Endothelial cell of umbilical vein (primary cell): ENCODE data around the gene PRAMEF14. TPM values are rescaled to one million over a fixed set of nuclear protein-coding genes. Genes with fewer than 3 reads are reported as not detected.
"Not testable (repeated sequence)": the region's sequence is repeated elsewhere in the genome, so short reads cannot be mapped to it uniquely, and the experiment has no call there.

Experiments used
- BruUV-seq: library from RNA; stranded (reverse); fragments of 400-500 nt; replicated peaks from 2 replicates; lab custom pipeline; 2021; lab: Mats Ljungman, UMichigan
- CTCF ChIA-PET: fragments of 300-600, 350-600 bp; sonication (Branson Sonifier 250); formaldehyde crosslinking; loops from one replicate; lab custom pipeline; 2021; ENCODE audit warnings: antibody characterized with exemption, inconsistent platforms; lab: Charles Lee
- POLR2A ChIA-PET: fragments of 300-600, 350-600 bp; sonication (Branson Sonifier 250); formaldehyde crosslinking; loops from one replicate; lab custom pipeline; 2021; ENCODE audit warnings: antibody characterized with exemption, inconsistent platforms; lab: Charles Lee
- DNase-seq: peaks from one replicate; pipeline ENCODE4 v3.0.0-alpha.2; 2011; ENCODE audit warnings: low read depth, low spot score
- FAIRE-seq: peaks from 2 replicates; lab custom pipeline; 2011; peaks lifted over from hg19 to GRCh38; lab: Jason Lieb, UNC
- H2AFZ ChIP-seq: 2 replicates; pipeline ENCODE4 v1.6.0; 2012; ENCODE audit warnings: low read depth, low read length, control low read depth, inconsistent platforms
- H3K27ac ChIP-seq: 2 replicates; pipeline ENCODE4 v1.5.1; 2011; ENCODE audit warnings: low read depth, mild to moderate bottlenecking, control low read depth, low read length, moderate library complexity; ENCODE audit not compliant: insufficient read depth
- H3K27me3 ChIP-seq, 2 experiments: 2 replicates each; pipeline versions ENCODE4 v1.6.0 to v1.6.1; 2011; ENCODE audit warnings: low read length in 2 of 2, mixed read lengths in 1 of 2; ENCODE audit not compliant: control insufficient read depth in 2 of 2, insufficient read depth in 2 of 2
- H3K36me3 ChIP-seq, 2 experiments: 2 replicates in 1 of 2; 3 replicates in 1 of 2; pipeline ENCODE4 v1.5.1; 2011; ENCODE audit warnings: low read length in 2 of 2, mild to moderate bottlenecking in 1 of 2, moderate library complexity in 1 of 2; ENCODE audit not compliant: control insufficient read depth in 2 of 2, insufficient read depth in 2 of 2; ENCODE audit errors: extremely low read depth in 1 of 2
- H3K4me1 ChIP-seq: 3 replicates; pipeline ENCODE4 v1.5.1; 2011; ENCODE audit warnings: mild to moderate bottlenecking, low read length; ENCODE audit not compliant: control insufficient read depth, insufficient read depth; ENCODE audit errors: extremely low read depth
- H3K4me2 ChIP-seq: 2 replicates; pipeline ENCODE4 v1.6.1; 2011; ENCODE audit warnings: low read length, control low read depth, mixed read lengths; ENCODE audit not compliant: insufficient read depth
- H3K4me3 ChIP-seq, 3 experiments: fragments of 200-600 bp in 1 of 3; sonication (generic), shearing (Covaris generic) in 1 of 3; replicated peaks in 1 of 3; 2 replicates each; pipeline ENCODE4 v1.5.1; 2011 to 2016; ENCODE audit warnings: control low read depth in 3 of 3, low read length in 3 of 3, mild to moderate bottlenecking in 2 of 3, inconsistent platforms in 1 of 3, low read depth in 1 of 3, moderate library complexity in 1 of 3; ENCODE audit not compliant: insufficient read depth in 1 of 3
- H3K79me2 ChIP-seq: 2 replicates; pipeline ENCODE4 v1.6.0; 2012; ENCODE audit warnings: low read length, inconsistent platforms; ENCODE audit not compliant: control insufficient read depth, insufficient read depth
- H3K9ac ChIP-seq: replicated peaks from 2 replicates; pipeline ENCODE3; 2011; ENCODE audit warnings: low read length, control low read depth; ENCODE audit not compliant: insufficient read depth; ENCODE audit errors: extremely low read depth
- H3K9me1 ChIP-seq: replicated peaks from 3 replicates; pipeline ENCODE4 v1.6.0; 2011; ENCODE audit warnings: mild to moderate bottlenecking, low read length; ENCODE audit not compliant: control insufficient read depth, insufficient read depth; ENCODE audit errors: extremely low read depth
- H3K9me3 ChIP-seq: replicated peaks from 2 replicates; pipeline ENCODE4 v1.5.1; 2012; ENCODE audit warnings: low read length, inconsistent platforms; ENCODE audit not compliant: control insufficient read depth, insufficient read depth
- H4K20me1 ChIP-seq: replicated peaks from 2 replicates; pipeline ENCODE3; 2011; ENCODE audit warnings: mild to moderate bottlenecking, low read length; ENCODE audit not compliant: control insufficient read depth, insufficient read depth; ENCODE audit errors: extremely low read depth
- dilution Hi-C: fragments of 300-500 bp; cut with MboI; formaldehyde crosslinking; loops from one replicate; pipeline ENCODE4 v1.15.0; 2019; ENCODE audit warnings: low sequenced_read_pairs; ENCODE audit not compliant: extremely low pct_ligation_motif_present
- intact Hi-C: fragments of 100-400 bp; cut with micrococcal nuclease; formaldehyde crosslinking; loops from one replicate; pipeline ENCODE4 v1.10.0; 2022
- polyA plus RNA-seq, 4 experiments: library from polyadenylated mRNA; depleted of rRNA in 3 of 4; stranded (reverse) in 3 of 4; unstranded in 1 of 4; fragments of >200 nt; gene quantifications; 2 replicates each; pipeline versions ENCODE4 v1.2.1 to v1.2.3, GENCODE V29; 2011 to 2012; ENCODE audit warnings: missing spikeins in 1 of 4
- total RNA-seq: library from RNA; stranded (reverse); gene quantifications from 2 replicates; pipeline ENCODE4 v1.2.3, GENCODE V29; 2021

Gene PRAMEF14
- total and polyA plus RNA-seq, 2 donors (not counting 3 experiments of a cell fraction or from before 2014, with no cell fraction given) = not detected

- POLR2A ChIA-PET, H3K9ac ChIP-seq, dilution Hi-C loops, H3K4me2 ChIP-seq, H3K27me3 ChIP-seq, H3K79me2 ChIP-seq, BruUV-seq, H3K36me3 ChIP-seq, H3K9me1 ChIP-seq, intact Hi-C loops, H2AFZ ChIP-seq, H3K4me1 ChIP-seq, H3K27ac ChIP-seq, H4K20me1 ChIP-seq, DNase-seq, CTCF ChIA-PET, H3K4me3 ChIP-seq, H3K9me3 ChIP-seq, FAIRE-seq: not testable (repeated sequence)
Observed at GRCh38 chr1:13315281-13315680, 31.7 kb downstream of the PRAMEF14 start, which contains the start of gene PRAMEF15. PRAMEF15 (plus strand) TSS chr1:13315581; CDS start chr1:13318408, 2,827 bp downstream.

GRCh38 chr1:13303239-13303638, 43.7 kb downstream of the PRAMEF14 start, which contains the start of gene PRAMEF33:
PRAMEF33 (plus strand) TSS chr1:13303539; CDS start chr1:13305955, 2,416 bp downstream.
- CTCF ChIA-PET, H3K36me3 ChIP-seq, H3K27me3 ChIP-seq, H3K27ac ChIP-seq, H3K4me2 ChIP-seq, H4K20me1 ChIP-seq, H3K4me1 ChIP-seq, H2AFZ ChIP-seq, dilution Hi-C loops, DNase-seq, H3K79me2 ChIP-seq, H3K4me3 ChIP-seq, H3K9me1 ChIP-seq, H3K9ac ChIP-seq, intact Hi-C loops, H3K9me3 ChIP-seq, BruUV-seq, FAIRE-seq, POLR2A ChIA-PET: not testable (repeated sequence)

GRCh38 chr1:13302197-13302596, 44.7 kb downstream of the PRAMEF14 start:
- not testable (repeated sequence) for BruUV-seq, H3K4me3 ChIP-seq

DNA sequence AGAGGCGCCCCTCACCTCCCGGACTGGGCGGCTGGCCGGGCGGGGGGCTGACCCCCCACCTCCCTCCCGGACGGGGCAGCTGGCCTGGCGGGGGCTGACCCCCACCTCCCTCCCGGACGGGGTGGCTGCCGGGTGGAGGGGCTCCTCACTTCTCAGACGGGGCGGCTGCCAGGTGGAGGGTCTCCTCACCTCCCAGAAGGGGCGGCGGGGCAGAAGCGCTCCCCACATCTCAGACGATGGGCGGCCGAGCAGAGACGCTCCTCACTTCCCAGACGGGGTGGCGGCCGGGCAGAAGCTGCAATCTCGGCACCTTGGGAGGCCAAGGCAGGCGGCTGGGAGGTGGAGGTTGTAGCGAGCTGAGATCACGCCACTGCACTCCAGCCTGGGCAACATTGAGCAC, 48.2 kb downstream of the PRAMEF14 start:
- DNase-seq, H3K4me2 ChIP-seq, H3K79me2 ChIP-seq, H4K20me1 ChIP-seq, H3K9me1 ChIP-seq, H3K9ac ChIP-seq, H3K36me3 ChIP-seq, dilution Hi-C loops, POLR2A ChIA-PET, H3K4me1 ChIP-seq, H3K4me3 ChIP-seq, CTCF ChIA-PET, H2AFZ ChIP-seq, BruUV-seq, H3K9me3 ChIP-seq, FAIRE-seq, H3K27ac ChIP-seq, H3K27me3 ChIP-seq, intact Hi-C loops: not testable (repeated sequence)

More at GRCh38 chr1:13302197-13302596, 44.7 kb downstream of the PRAMEF14 start:
- H3K36me3 ChIP-seq, POLR2A ChIA-PET, intact Hi-C loops, DNase-seq, dilution Hi-C loops, CTCF ChIA-PET, H3K4me2 ChIP-seq, H3K9ac ChIP-seq, H4K20me1 ChIP-seq, H3K27me3 ChIP-seq, H3K4me1 ChIP-seq, H3K9me3 ChIP-seq, H3K27ac ChIP-seq, H3K9me1 ChIP-seq, FAIRE-seq, H2AFZ ChIP-seq, H3K79me2 ChIP-seq: not testable (repeated sequence)
